ENCODE results near the gene ZNF543. TPM values are rescaled to one million over a fixed set of nuclear protein-coding genes. Genes with fewer than 3 reads are reported as not detected.

ZNF543 gene
- total and polyA plus RNA-seq, 9 of the 15 experiments (the other 6 are each of a cell fraction or from before 2014, with no cell fraction given) = 0.14 to 5.5 (median 2.4) TPM

- TF ChIP-seq ZNF277 (CRISPR knock-in tag; IDR thresholded peaks at IDR 0.05; ENCODE audit: borderline replicate concordance) = no peak
- TF ChIP-seq E2F8 (IDR thresholded peaks at IDR 0.05; ENCODE audit: low read depth, partially characterized antibody) = no peak
- TF ChIP-seq ZNF696 (CRISPR knock-in tag; conservative IDR thresholded peaks at IDR 0.05) = no peak
- TF ChIP-seq FUS (optimal IDR thresholded peaks at IDR 0.05; ENCODE audit: low read depth, low read length) = no peak
- TF ChIP-seq CHD4 (IDR thresholded peaks at IDR 0.05; ENCODE audit: insufficient read depth, insufficient replicate concordance, low read depth, low read length, poor library complexity, severe bottlenecking) = no peak
- no peak for TF ChIP-seq FOXJ2 (tag; IDR thresholded peaks at IDR 0.05)
- no peak for TF ChIP-seq ZNF76 (CRISPR knock-in tag; IDR thresholded peaks at IDR 0.05; ENCODE audit: borderline replicate concordance)
- TF ChIP-seq NFIC (IDR thresholded peaks at IDR 0.05) = peak; percentile 54; the same call in 1 of the 2 replicates
- peak; percentile 67; the same call in 1 of the 2 replicates for TF ChIP-seq NR2C2 (CRISPR knock-in tag; IDR thresholded peaks at IDR 0.05)
- TF ChIP-seq NR2C2 (tag; IDR thresholded peaks at IDR 0.05) = peak; percentile 81
- no peak for TF ChIP-seq BHLHE40 (IDR thresholded peaks at IDR 0.05; ENCODE audit: low read length)
- TF ChIP-seq KAT8 (IDR thresholded peaks at IDR 0.05; ENCODE audit: low read depth) = no peak
- no peak for TF ChIP-seq RNF219 (CRISPR knock-in tag; IDR thresholded peaks at IDR 0.05)
- TF ChIP-seq MBD1 (CRISPR knock-in tag; IDR thresholded peaks at IDR 0.05) = no peak
- no peak for TF ChIP-seq ZSCAN32 (CRISPR knock-in tag; IDR thresholded peaks at IDR 0.05)
- no peak for TF ChIP-seq ZKSCAN3 (CRISPR knock-in tag; IDR thresholded peaks at IDR 0.05)
These were observed 39.9 kb upstream of the ZNF543 start, which contains the start of gene ZNF460 (continued) for GRCh38 chr19:57280165-57280961.
